HG03025 (cell line): ENCODE data around the gene USH2A.
A peak's percentile ranks its signal among the peaks of the same experiment; 100 is the strongest.

ENCODE experiments used
- ATAC-seq: cut with Tn5 transposase; IDR thresholded peaks from one replicate; pipeline ENCODE4 v1.9.1; 2021; ENCODE audit warnings: mild to moderate bottlenecking, moderate library complexity; ENCODE audit not compliant: unreplicated experiment, low FRiP score

USH2A gene

GRCh38 chr1:215617979-215618378, 805.3 kb downstream of the USH2A start:
- ATAC-seq: no peak

- no peak for ATAC-seq
Measured at GRCh38 chr1:215612391-215612790, 810.9 kb downstream of the USH2A start.

- ATAC-seq: no peak
Measured at GRCh38 chr1:215608646-215609045, 814.6 kb downstream of the USH2A start.

- ATAC-seq: no peak
Measured at GRCh38 chr1:215607412-215607811, 815.8 kb downstream of the USH2A start.

- ATAC-seq: peak; percentile 66
Measured at GRCh38 chr1:215606564-215607168, 816.6 kb downstream of the USH2A start.

GRCh38 chr1:215606036-215606435, 817.2 kb downstream of the USH2A start:
- ATAC-seq: no peak

GRCh38 chr1:215605011-215605621, 818.1 kb downstream of the USH2A start:
- ATAC-seq: no peak

GRCh38 chr1:215603319-215603718, 819.9 kb downstream of the USH2A start:
- ATAC-seq: no peak

- no peak for ATAC-seq
Measured at GRCh38 chr1:215601276-215601675, 822.0 kb downstream of the USH2A start.

GRCh38 chr1:215600867-215601266, 822.4 kb downstream of the USH2A start:
- ATAC-seq: no peak

GRCh38 chr1:215600258-215600792, 822.9 kb downstream of the USH2A start:
- ATAC-seq: no peak

GRCh38 chr1:215599418-215600074, 823.7 kb downstream of the USH2A start:
- ATAC-seq: no peak

- ATAC-seq: no peak
Measured at GRCh38 chr1:215597961-215598360, 825.3 kb downstream of the USH2A start.

GRCh38 chr1:215595231-215595630, 828.0 kb downstream of the USH2A start:
- ATAC-seq: no peak

GRCh38 chr1:215594640-215595039, 828.6 kb downstream of the USH2A start:
- no peak for ATAC-seq

- no peak for ATAC-seq
Measured at GRCh38 chr1:215590779-215591491, 832.3 kb downstream of the USH2A start.

- no peak for ATAC-seq
Measured at GRCh38 chr1:215589650-215590435, 833.4 kb downstream of the USH2A start.

- ATAC-seq: peak; percentile 61
Measured at GRCh38 chr1:215584389-215584788, 838.9 kb downstream of the USH2A start.

GRCh38 chr1:215583185-215583749, 840.0 kb downstream of the USH2A start:
- no peak for ATAC-seq

- ATAC-seq: no peak
Measured at GRCh38 chr1:215581896-215582295, 841.4 kb downstream of the USH2A start.
